ENCODE data around the gene CLEC9A.

GRCh38 chr12:10016881-10017280, 13.6 kb upstream of the CLEC9A start:
- TF ChIP-seq TEAD4 (IDR thresholded peaks at IDR 0.05; ENCODE audit: low read depth, low read length) (no peak), SUZ12 (IDR thresholded peaks at IDR 0.05; ENCODE audit: low read length) (no peak), EZH2 (IDR thresholded peaks at IDR 0.05; ENCODE audit: low read depth, low read length, severe bottlenecking) (no peak), RBBP5 (IDR thresholded peaks at IDR 0.05; ENCODE audit: borderline replicate concordance, low read depth, low read length) (no peak), TAF1 (IDR thresholded peaks at IDR 0.05; ENCODE audit: low read depth, low read length) (no peak), EGR1 (IDR thresholded peaks at IDR 0.05; ENCODE audit: borderline replicate concordance, low read depth, low read length) (no peak)
